AG04449 (cell line): ENCODE results near the gene ZNF100.
"Not testable (repeated sequence)": the region's sequence is repeated elsewhere in the genome, so short reads cannot be mapped to it uniquely, and the experiment has no call there.

Source experiments
- CTCF ChIA-PET: fragments of 350-600 bp; formaldehyde crosslinking; extraction: SDS; loops from one replicate; lab custom pipeline; 2021; ENCODE audit warnings: antibody characterized with exemption; lab: Yijun Ruan, JAX
- POLR2A ChIA-PET: fragments of 400-600, 350-600 bp; formaldehyde crosslinking; extraction: SDS; loops from one replicate; lab custom pipeline; 2020; ENCODE audit warnings: antibody characterized with exemption, inconsistent platforms; lab: Yijun Ruan, JAX
- DNase-seq: peaks from one replicate; pipeline ENCODE4 v3.0.0-alpha.2; 2010; ENCODE audit warnings: low read depth, low spot score
- H3K4me3 ChIP-seq: 2 replicates; pipeline ENCODE4 v1.5.1; 2011; ENCODE audit warnings: low read depth, mild to moderate bottlenecking, control low read depth, low read length
- TF ChIP-seq, protein P1 (sequence below): IDR thresholded peaks from one replicate; pipeline ENCODE4 v1.5.1; 2011; ENCODE audit warnings: mild to moderate bottlenecking, moderate library complexity, low read length, control low read depth, inconsistent platforms; ENCODE audit not compliant: insufficient read depth; ENCODE audit errors: missing control alignments

Gene ZNF100

GRCh38 chr19:21740559-21740958 is 26.8 kb downstream of the ZNF100 start:
- no peak overlapping the region for H3K4me3 ChIP-seq
- ChIA-PET CTCF (no interaction called here), POLR2A (no interaction called here)
- no peak for DNase-seq
- TF ChIP-seq, protein P1, sequence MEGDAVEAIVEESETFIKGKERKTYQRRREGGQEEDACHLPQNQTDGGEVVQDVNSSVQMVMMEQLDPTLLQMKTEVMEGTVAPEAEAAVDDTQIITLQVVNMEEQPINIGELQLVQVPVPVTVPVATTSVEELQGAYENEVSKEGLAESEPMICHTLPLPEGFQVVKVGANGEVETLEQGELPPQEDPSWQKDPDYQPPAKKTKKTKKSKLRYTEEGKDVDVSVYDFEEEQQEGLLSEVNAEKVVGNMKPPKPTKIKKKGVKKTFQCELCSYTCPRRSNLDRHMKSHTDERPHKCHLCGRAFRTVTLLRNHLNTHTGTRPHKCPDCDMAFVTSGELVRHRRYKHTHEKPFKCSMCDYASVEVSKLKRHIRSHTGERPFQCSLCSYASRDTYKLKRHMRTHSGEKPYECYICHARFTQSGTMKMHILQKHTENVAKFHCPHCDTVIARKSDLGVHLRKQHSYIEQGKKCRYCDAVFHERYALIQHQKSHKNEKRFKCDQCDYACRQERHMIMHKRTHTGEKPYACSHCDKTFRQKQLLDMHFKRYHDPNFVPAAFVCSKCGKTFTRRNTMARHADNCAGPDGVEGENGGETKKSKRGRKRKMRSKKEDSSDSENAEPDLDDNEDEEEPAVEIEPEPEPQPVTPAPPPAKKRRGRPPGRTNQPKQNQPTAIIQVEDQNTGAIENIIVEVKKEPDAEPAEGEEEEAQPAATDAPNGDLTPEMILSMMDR: no peak

DNA sequence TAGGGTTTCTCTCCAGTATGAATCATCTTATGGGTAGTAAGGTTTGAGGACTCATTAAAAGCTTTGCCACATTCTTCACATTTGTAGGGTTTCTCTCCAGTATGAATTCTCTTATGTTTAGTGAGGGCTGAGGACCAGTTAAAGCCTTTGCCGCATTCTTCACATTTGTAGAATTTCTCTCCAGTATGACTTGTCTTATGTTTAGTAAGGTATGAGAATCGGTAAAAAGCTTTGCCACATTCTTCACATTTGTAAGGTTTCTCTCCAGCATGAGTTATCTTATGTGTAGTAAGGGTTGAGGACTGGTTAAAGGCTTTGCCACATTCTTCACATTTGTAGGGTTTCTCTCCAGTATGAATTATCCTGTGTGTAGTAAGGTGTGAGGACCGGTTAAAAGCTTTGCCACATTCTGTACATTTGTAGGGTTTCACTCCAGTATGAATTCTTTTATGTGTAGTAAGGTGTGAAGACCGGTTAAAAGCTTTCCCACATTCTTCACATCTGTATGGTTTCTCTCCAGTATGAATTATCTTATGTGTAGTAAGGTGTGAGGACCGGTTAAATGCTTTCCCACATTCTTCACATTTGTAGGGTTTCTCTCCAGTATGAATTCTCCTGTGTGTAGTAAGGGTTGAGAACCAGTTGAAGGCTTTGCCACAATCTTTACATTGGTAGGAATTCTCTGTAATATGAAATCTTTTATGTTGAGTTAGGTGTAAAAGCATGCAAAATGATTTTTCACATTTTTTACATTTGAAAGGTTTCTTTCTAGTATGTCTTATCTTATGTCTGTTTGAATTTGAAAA is 40.2 kb downstream of the ZNF100 start:
- POLR2A ChIA-PET, CTCF ChIA-PET, H3K4me3 ChIP-seq, DNase-seq: not testable (repeated sequence)

DNA sequence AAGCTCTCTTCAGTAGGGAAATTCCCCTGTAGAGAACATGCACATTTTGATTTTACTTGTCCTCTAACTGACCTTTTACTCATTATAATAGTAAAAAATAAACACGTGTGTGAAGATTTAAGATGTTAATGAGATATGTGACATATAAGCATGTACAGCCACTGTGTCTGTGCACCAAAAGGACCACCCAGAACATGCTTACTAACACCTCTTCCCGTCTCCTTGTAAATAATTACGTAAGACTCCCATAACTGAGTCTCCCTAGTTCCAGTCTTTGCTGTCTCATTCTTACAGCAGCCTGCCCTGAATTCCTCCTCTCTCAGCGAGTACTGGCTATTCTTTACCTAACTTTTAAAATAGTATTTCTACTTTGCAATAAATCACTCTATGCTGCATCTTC is 53.6 kb downstream of the ZNF100 start:
- POLR2A ChIA-PET: no interaction called here
- no peak for DNase-seq
- TF ChIP-seq, protein P1: no peak
- CTCF ChIA-PET: no interaction called here
- H3K4me3 ChIP-seq: no peak overlapping the region

DNA sequence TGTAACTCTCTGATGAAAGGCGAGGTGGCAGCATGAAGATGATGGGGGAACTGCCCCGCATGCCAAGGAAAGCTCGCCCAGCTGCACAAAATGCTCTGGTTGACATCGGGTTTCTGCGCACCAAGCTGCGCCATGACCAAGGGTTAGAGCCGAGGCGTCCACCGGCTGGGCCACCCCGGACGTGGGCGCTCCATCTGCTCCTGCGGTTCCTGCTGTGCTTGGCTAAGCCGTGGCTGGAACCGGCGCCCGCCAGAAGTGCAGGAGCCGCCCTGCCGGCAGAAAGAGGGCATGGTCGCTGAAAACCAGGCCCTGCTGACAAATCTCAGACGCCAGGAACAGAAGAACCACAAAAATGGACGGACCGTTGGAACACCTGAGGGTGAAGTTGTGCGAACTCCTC is 57.9 kb downstream of the ZNF100 start:
- ChIA-PET CTCF (no interaction called here), POLR2A (no interaction called here)
- no peak overlapping the region for H3K4me3 ChIP-seq
- DNase-seq: no peak
- TF ChIP-seq, protein P1: no peak

- DNase-seq: not testable (repeated sequence)
Measured at GRCh38 chr19:21707878-21708277, 59.5 kb downstream of the ZNF100 start.

GRCh38 chr19:21707065-21707464 is 60.3 kb downstream of the ZNF100 start:
- no peak for DNase-seq
- H3K4me3 ChIP-seq: no peak overlapping the region
- POLR2A ChIA-PET: no interaction called here
- CTCF ChIA-PET: no interaction called here
- TF ChIP-seq, protein P1: no peak

More at GRCh38 chr19:21707878-21708277, 59.5 kb downstream of the ZNF100 start:
- H3K4me3 ChIP-seq, CTCF ChIA-PET, POLR2A ChIA-PET: not testable (repeated sequence)

GRCh38 chr19:21705393-21705792 is 62.0 kb downstream of the ZNF100 start:
- H3K4me3 ChIP-seq: no peak overlapping the region
- TF ChIP-seq, protein P1: no peak
- DNase-seq: no peak
- ChIA-PET CTCF (no interaction called here), POLR2A (no interaction called here)
